ENCODE measurements around the gene ITGA1. TPM values are rescaled to one million over a fixed set of nuclear protein-coding genes. Genes with fewer than 3 reads are reported as not detected.
A peak's percentile ranks its signal among the peaks of the same experiment; 100 is the strongest.

ITGA1 gene
- total and polyA plus RNA-seq, 2 of the 13 experiments (the other 11 are each of a cell fraction or from before 2014, with no cell fraction given), result 23.1 to 28.6 TPM

- peak; percentile 26; the same call in 1 of the 2 replicates for TF ChIP-seq HINFP (CRISPR knock-in tag; IDR thresholded peaks at IDR 0.05; ENCODE audit: low read depth)
- TF ChIP-seq ZNF205 (CRISPR knock-in tag; IDR thresholded peaks at IDR 0.05), result peak; percentile 66; the same call in 1 of the 2 replicates
- TF ChIP-seq ZNF24 (IDR thresholded peaks at IDR 0.05), result no peak
- no peak for TF ChIP-seq ZNF576 (CRISPR knock-in tag; IDR thresholded peaks at IDR 0.05)
- TF ChIP-seq KDM5B (CRISPR knock-in tag; IDR thresholded peaks at IDR 0.05; ENCODE audit: borderline replicate concordance), result peak; percentile 64; the same call in 1 of the 2 replicates
- no peak for TF ChIP-seq FOXA1 (IDR thresholded peaks at IDR 0.05)
- TF ChIP-seq FOXA1 (CRISPR knock-in tag; IDR thresholded peaks at IDR 0.05), result no peak
- TF ChIP-seq EP300 (IDR thresholded peaks at IDR 0.05; ENCODE audit: low read depth in 2 of 2, low read length in 2 of 2), result no peak
- TF ChIP-seq EP300 (CRISPR knock-in tag; IDR thresholded peaks at IDR 0.05; ENCODE audit: borderline replicate concordance), result no peak; the same call in 1 of the 2 replicates
- TF ChIP-seq ZNF160 (CRISPR knock-in tag; IDR thresholded peaks at IDR 0.05), result peak; percentile 36; the same call in 1 of the 2 replicates
- no peak; the same call in 1 of the 2 replicates for TF ChIP-seq SRY (CRISPR knock-in tag; IDR thresholded peaks at IDR 0.05)
- TF ChIP-seq NFE2 (CRISPR knock-in tag; IDR thresholded peaks at IDR 0.05), result no peak
- TF ChIP-seq TGIF2 (CRISPR knock-in tag; IDR thresholded peaks at IDR 0.05), result no peak; the same call in none of the 2 replicates
- peak; percentile 78; the same call in 1 of the 2 replicates for TF ChIP-seq ZNF274 (CRISPR knock-in tag; IDR thresholded peaks at IDR 0.05)
- TF ChIP-seq ZBTB46 (CRISPR knock-in tag; IDR thresholded peaks at IDR 0.05; ENCODE audit: borderline replicate concordance), result no peak; the same call in 1 of the 2 replicates
- peak; percentile 67; the same call in 1 of the 2 replicates for TF ChIP-seq ZNF710 (CRISPR knock-in tag; IDR thresholded peaks at IDR 0.05; ENCODE audit: borderline replicate concordance)
- peak; percentile 96 for TF ChIP-seq ZNF777 (CRISPR knock-in tag; IDR thresholded peaks at IDR 0.05)
- no peak for TF ChIP-seq IRF1 (CRISPR knock-in tag; IDR thresholded peaks at IDR 0.05; ENCODE audit: low read depth)
- no peak for TF ChIP-seq ZNF34 (CRISPR knock-in tag; IDR thresholded peaks at IDR 0.05; ENCODE audit: borderline replicate concordance)
- peak; percentile 23; the same call in 1 of the 2 replicates for TF ChIP-seq THAP11 (CRISPR knock-in tag; IDR thresholded peaks at IDR 0.05)
- peak; percentile 34; the same call in 1 of the 2 replicates for TF ChIP-seq KLF6 (CRISPR knock-in tag; IDR thresholded peaks at IDR 0.05)
- TF ChIP-seq NCOR1 (IDR thresholded peaks at IDR 0.05; ENCODE audit: borderline replicate concordance, low read length), result no peak
- no peak for TF ChIP-seq ZFP36L2 (CRISPR knock-in tag; IDR thresholded peaks at IDR 0.05)
- no peak for TF ChIP-seq ATRX (CRISPR knock-in tag; IDR thresholded peaks at IDR 0.05; ENCODE audit: borderline replicate concordance)
Measured at GRCh38 chr5:52989025-52989780, 201.5 kb downstream of the ITGA1 start, which contains the start of gene ITGA2 (continued).

Measured in HepG2 (cell line).